HEK293 (cell line): Measurements from ENCODE around the gene CPTP.
A peak's percentile ranks its signal among the peaks of the same experiment; 100 is the strongest.

ENCODE experiments used
- KLF10 ChIP-seq: fragments of 450-650 bp; IDR thresholded peaks from 2 replicates; pipeline ENCODE4 v1.5.1; 2018; ENCODE audit warnings: missing biosample characterization, mild to moderate bottlenecking, missing genetic modification characterization
- MEIS1 ChIP-seq: sonication (generic); formaldehyde crosslinking; IDR thresholded peaks from 2 replicates; pipeline ENCODE4 v1.8.1; 2022; ENCODE audit warnings: missing genetic modification reagents, mild to moderate bottlenecking, borderline replicate concordance
- YY1 ChIP-seq: fragments of 450-650 bp; formaldehyde crosslinking; IDR thresholded peaks from 2 replicates; pipeline ENCODE4 v1.5.1; 2018; ENCODE audit warnings: missing biosample characterization, missing genetic modification characterization
- ZNF2 ChIP-seq: fragments of 450-650 bp; formaldehyde crosslinking; IDR thresholded peaks from 2 replicates; pipeline ENCODE4 v1.5.1; 2016; ENCODE audit warnings: missing biosample characterization, missing genetic modification characterization
- ZNF274 ChIP-seq, 2 experiments: fragments of 200-500 bp in 1 of 2; fragments of 450-650 bp in 1 of 2; sonication (Bioruptor generic) in 1 of 2; formaldehyde crosslinking in 1 of 2; IDR thresholded peaks; 2 replicates each; pipeline versions ENCODE4 v1.5.1 to v1.6.1; 2014 to 2016; ENCODE audit warnings: borderline replicate concordance in 1 of 2, inconsistent platforms in 1 of 2, low read length in 1 of 2, missing biosample characterization in 1 of 2, missing genetic modification characterization in 1 of 2
- TF ChIP-seq, protein P1 (sequence below): fragments of 450-650 bp; IDR thresholded peaks from 2 replicates; pipeline ENCODE4 v1.5.1; 2018; ENCODE audit warnings: missing biosample characterization, mild to moderate bottlenecking, missing genetic modification characterization
- TF ChIP-seq, protein P2 (sequence below): fragments of 450-650 bp; formaldehyde crosslinking; IDR thresholded peaks from 2 replicates; pipeline ENCODE4 v1.5.1; 2016; ENCODE audit warnings: missing biosample characterization, missing genetic modification characterization

DNA sequence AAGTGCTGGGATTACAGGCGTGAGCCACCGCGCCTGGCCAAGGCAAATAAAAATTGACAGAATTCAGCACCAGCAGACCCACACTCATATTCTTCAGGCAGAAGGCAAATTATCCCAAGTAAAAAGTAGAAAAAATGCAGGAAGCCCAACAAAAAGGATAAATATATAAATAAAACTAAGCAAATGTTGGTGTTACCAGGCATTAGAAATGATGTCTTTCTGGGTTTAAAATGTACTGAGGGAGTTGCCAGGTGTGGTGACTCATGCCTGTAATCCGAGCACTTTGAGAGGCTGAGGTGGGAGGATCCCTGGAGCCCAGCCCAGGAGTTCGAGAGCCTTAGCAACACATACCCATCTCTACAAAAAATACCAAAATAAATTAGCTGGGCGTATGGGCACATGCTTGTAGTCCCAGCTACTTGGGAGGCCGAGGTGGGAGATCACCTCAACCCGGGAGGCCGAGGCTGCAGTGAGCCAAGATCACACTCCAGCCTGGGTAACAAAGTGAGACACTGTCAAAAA lies 6.4 kb upstream of the CPTP start:
- peak; percentile 87 for TF ChIP-seq KLF10 (tag by site-specific recombination)
- TF ChIP-seq, protein P1, sequence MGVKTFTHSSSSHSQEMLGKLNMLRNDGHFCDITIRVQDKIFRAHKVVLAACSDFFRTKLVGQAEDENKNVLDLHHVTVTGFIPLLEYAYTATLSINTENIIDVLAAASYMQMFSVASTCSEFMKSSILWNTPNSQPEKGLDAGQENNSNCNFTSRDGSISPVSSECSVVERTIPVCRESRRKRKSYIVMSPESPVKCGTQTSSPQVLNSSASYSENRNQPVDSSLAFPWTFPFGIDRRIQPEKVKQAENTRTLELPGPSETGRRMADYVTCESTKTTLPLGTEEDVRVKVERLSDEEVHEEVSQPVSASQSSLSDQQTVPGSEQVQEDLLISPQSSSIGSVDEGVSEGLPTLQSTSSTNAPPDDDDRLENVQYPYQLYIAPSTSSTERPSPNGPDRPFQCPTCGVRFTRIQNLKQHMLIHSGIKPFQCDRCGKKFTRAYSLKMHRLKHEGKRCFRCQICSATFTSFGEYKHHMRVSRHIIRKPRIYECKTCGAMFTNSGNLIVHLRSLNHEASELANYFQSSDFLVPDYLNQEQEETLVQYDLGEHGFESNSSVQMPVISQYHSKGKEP (tag by site-specific recombination) = 0 out of 2 replicates have a peak, but pooled peaks have one; percentile 47
- no peak for TF ChIP-seq ZNF274 (IDR thresholded peaks at IDR 0.05; ENCODE audit: low read length)
- TF ChIP-seq ZNF274 (tag by site-specific recombination; IDR thresholded peaks at IDR 0.05; ENCODE audit: borderline replicate concordance) = no peak
- TF ChIP-seq ZNF2 (tag by site-specific recombination) = no peak
- no peak for TF ChIP-seq YY1 (tag by site-specific recombination)
- TF ChIP-seq, protein P2, sequence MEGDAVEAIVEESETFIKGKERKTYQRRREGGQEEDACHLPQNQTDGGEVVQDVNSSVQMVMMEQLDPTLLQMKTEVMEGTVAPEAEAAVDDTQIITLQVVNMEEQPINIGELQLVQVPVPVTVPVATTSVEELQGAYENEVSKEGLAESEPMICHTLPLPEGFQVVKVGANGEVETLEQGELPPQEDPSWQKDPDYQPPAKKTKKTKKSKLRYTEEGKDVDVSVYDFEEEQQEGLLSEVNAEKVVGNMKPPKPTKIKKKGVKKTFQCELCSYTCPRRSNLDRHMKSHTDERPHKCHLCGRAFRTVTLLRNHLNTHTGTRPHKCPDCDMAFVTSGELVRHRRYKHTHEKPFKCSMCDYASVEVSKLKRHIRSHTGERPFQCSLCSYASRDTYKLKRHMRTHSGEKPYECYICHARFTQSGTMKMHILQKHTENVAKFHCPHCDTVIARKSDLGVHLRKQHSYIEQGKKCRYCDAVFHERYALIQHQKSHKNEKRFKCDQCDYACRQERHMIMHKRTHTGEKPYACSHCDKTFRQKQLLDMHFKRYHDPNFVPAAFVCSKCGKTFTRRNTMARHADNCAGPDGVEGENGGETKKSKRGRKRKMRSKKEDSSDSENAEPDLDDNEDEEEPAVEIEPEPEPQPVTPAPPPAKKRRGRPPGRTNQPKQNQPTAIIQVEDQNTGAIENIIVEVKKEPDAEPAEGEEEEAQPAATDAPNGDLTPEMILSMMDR = no peak
- TF ChIP-seq MEIS1 (CRISPR knock-in tag) = no peak
